NB4 (cell line): ENCODE results near the gene ORAI3.

Source experiments
- MAX ChIP-seq: IDR thresholded peaks from 2 replicates; pipeline ENCODE4 v1.6.1; 2011; ENCODE audit warnings: low read depth, low read length
- POLR2A ChIP-seq: IDR thresholded peaks from 2 replicates; pipeline ENCODE4 v1.6.1; 2011; ENCODE audit warnings: mild to moderate bottlenecking; ENCODE audit not compliant: insufficient read length; ENCODE audit errors: extremely low read depth
- TF ChIP-seq, protein P1 (sequence below): IDR thresholded peaks from one replicate; pipeline ENCODE4 v1.5.1; 2012; ENCODE audit warnings: low read depth, low read length

DNA sequence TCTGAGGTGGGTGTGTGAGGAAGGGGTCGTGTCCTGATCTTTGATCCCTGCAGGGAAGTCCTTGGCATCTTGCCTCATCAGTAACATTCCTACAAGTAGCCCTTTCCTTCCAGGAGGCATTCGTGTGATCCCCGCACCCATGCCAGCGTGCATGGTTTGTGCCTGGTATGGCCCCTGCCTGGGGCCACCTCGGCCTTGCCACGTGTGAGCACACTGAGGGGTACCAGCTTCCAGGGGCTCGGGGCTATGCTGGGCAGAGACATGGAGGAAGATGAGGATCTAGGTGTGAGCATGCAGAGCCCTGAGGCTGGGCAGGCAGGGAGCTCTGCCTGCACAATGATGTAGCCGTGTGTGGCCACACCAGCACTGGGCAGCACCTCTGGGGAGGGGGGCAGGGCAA lies 42.2 kb downstream of the ORAI3 start:
- TF ChIP-seq POLR2A (no peak), MAX (no peak)
- TF ChIP-seq, protein P1, sequence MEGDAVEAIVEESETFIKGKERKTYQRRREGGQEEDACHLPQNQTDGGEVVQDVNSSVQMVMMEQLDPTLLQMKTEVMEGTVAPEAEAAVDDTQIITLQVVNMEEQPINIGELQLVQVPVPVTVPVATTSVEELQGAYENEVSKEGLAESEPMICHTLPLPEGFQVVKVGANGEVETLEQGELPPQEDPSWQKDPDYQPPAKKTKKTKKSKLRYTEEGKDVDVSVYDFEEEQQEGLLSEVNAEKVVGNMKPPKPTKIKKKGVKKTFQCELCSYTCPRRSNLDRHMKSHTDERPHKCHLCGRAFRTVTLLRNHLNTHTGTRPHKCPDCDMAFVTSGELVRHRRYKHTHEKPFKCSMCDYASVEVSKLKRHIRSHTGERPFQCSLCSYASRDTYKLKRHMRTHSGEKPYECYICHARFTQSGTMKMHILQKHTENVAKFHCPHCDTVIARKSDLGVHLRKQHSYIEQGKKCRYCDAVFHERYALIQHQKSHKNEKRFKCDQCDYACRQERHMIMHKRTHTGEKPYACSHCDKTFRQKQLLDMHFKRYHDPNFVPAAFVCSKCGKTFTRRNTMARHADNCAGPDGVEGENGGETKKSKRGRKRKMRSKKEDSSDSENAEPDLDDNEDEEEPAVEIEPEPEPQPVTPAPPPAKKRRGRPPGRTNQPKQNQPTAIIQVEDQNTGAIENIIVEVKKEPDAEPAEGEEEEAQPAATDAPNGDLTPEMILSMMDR = no peak
